GM19025 (cell line): ENCODE results near the gene KCNIP1.

Experiments used
- ATAC-seq: cut with Tn5 transposase; IDR thresholded peaks from one replicate; pipeline ENCODE4 v1.9.1; 2021; ENCODE audit warnings: mild to moderate bottlenecking, low read depth, moderate library complexity; ENCODE audit not compliant: unreplicated experiment

KCNIP1 gene

DNA sequence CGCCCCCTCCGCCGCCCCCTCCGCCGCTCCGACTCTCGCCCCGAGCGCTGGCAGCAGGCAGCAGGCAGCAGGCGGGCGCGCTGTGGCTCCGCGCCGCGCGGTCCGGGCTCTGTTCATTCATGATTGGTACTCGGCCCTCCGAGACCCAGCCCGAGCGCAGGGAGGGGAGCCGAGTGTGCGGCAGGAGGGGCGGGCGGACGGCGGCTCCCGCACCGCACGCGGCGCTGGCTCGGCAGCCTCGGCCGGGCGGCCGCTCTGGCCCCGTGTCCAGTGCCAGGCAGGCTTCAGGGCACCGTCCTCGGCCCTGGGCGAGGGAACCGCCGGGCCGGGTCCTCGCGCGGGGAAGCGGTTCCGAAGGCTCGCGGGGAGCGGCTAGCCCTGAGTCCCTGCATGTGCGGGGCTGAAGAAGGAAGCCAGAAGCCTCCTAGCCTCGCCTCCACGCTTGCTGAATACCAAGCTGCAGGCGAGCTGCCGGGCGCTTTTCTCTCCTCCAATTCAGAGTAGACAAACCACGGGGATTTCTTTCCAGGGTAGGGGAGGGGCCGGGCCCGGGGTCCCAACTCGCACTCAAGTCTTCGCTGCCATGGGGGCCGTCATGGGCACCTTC lies at the start of gene KCNIP1:
Gene KCNIP1, plus strand, starts transcription at position 31 of the 607 bp plus-strand sequence.
- no peak for ATAC-seq

DNA sequence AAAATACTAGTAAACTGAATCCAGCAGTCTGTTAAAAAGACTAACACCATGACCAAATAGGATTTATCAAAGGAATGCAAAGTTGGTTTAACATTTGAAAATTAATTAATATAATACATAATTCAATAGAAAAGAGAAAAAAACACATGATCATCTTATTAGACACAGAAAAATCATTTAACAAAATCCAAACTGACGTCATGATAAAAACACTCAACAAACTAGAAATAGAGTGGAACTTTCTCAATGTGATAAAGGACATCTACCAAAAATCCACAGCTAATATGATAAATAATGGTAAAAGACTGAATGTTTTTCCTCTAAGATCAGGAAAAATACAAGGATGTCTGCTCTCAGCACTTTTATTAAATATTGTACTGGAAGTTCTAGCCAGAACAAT lies 40.4 kb upstream of the KCNIP1 start:
- no peak for ATAC-seq

DNA sequence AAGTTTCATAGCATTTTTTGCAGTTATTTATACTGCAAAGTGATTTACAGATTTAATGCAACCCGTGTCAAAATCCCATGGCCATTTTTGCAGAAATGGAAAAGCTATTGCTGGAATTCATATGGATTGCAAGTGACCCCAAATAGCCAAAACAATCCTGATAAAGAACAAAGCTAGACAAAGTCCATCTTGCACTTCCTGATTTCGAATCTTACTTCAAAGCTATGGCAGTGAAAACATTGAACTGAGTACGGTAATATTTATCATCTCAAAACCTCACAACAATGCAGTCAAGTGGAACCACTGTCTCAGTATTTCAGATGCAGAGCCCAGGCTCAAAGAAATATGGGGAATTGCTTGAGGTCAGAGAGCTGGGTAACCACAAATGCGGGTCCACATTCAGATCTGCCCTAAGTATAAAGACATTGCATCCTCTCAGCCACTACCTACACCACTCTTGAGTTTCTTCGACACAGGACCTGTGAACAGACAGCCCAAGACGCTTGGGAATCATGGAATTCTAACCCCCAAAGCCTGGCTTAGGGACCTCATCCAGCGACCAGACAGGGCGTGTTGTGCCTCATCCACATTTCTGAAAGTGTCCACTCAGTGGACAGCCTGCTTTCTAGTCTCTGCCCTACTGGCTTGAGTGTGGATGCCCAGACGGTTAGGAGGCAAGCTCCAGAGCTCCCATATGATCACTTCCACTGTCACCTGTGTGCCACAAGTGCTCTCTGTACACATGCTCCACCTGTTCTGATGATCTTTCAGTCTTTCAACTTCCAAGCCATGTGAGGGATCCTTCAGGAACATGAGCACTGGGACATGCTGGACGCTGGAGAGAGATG lies 39.3 kb upstream of the KCNIP1 start:
- ATAC-seq, result no peak

DNA sequence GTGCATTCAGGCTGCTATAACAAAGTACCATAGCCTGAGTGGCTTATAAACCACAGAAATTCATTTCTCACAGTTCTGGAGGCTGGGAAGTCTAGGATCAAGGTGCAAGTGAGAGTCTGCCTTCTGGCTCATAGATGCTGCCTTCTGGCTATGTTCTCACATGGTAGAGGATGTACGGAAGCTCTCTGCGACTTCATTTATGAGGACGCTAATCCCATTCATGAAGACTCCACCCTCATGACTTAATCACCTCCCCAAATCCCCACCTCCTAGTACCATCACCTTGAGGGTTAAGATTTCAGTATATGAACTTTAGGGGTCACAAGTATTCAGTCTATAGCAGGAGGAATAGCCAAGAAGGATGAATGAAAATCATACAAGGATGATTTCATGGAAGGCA lies 37.3 kb upstream of the KCNIP1 start:
- no peak for ATAC-seq

DNA sequence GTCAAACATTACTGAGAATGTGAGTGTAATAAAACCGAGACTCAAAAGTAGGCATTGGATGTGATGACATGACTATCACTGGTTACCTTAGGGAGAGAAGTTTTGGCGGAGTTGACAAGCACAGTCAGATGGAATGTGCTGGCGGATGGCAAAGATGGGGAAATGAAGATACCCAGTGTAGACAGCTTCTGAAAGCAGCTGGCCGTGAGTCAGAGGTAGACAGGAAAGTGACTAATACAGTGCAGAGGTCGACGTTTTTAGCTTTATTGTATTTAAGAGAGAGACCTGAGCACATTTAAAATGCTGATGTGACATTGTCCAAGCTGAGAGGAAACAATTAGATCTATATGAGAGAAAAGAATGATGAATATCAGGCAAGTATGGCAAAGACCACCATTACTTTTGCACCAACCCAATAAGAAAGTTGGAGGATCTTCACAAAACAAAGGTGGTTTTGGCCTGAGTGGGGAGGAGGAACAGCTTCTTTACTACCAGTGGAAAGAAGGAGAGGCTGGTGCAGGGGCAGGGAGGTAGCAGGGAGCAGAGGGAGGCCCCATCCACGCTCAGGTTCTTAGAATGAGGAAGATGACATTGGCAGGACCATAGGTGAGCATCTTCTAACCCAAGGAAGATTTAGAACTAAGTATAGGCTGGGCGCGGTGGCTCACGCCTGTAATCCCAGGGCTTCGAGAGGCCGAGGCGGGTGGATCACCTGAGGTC lies 36.7 kb upstream of the KCNIP1 start:
- no peak for ATAC-seq

DNA sequence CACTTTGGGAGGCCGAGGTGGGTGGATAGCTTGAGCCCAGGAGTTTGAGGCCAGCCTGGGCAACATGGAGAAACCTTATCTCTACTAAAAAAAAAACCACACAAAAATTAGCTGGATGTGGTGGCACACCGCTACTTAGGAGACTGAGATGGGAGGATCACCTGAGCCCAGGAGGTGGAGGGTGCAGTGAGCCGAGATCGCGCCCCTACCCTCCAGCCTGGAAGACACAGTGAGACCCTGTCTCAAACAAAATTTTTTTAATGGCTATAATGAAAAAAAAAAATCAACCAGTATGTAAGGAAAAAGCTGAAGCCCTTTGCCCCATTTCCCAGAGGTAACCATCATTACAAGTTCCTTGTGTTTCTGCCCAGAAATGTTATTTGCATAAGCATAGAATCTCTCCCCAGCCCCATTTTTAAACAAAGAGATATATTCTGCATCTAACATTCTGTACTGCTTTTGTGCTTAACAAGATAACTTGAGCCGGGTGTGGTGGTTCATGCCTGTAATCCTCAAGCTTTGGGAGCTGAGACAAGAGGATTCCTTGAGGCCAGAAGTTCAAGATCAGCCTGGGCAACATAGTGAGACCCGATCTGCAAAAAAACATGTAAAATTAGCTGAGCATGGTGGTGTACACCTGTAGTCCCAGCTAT lies 35.1 kb upstream of the KCNIP1 start:
- ATAC-seq, result no peak

DNA sequence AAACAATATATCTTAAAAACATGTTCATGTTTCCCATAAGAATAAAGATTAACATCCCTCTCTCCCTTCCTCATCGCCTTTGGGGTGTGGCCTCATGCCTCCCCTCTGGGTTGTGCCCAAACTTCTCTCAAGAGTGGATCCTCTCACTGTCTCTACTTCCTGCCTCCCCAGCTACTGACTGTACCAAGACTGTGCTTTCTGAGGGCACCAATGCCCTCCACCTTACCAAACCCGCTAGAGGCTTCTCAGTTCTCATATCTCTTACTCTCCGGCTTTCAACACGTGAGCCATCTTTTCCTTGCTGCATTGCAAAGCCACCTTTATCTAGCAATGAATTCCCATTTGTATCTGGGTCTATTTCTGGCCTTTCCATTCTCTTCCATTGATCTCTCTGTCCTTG lies 34.4 kb upstream of the KCNIP1 start:
- no peak for ATAC-seq

DNA sequence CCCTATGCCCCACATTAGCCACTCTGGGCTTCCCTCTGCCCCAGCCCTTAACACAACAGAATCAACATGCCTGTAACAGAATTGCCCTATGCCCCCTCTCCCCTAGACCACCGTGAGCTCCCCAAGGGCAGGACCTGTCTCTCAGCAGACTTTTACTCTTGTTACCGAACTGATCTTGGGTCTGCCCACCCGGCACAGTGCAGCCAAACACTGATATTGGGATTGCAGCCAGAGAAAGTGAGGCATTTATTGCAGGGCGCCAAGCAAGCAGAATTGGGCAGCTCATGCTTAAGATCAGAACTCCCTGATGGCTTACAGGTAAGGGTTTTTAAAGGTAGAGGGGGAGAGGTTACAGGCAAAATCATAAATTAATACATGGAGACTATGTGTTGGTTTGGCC lies 33.5 kb upstream of the KCNIP1 start:
- ATAC-seq, result no peak

DNA sequence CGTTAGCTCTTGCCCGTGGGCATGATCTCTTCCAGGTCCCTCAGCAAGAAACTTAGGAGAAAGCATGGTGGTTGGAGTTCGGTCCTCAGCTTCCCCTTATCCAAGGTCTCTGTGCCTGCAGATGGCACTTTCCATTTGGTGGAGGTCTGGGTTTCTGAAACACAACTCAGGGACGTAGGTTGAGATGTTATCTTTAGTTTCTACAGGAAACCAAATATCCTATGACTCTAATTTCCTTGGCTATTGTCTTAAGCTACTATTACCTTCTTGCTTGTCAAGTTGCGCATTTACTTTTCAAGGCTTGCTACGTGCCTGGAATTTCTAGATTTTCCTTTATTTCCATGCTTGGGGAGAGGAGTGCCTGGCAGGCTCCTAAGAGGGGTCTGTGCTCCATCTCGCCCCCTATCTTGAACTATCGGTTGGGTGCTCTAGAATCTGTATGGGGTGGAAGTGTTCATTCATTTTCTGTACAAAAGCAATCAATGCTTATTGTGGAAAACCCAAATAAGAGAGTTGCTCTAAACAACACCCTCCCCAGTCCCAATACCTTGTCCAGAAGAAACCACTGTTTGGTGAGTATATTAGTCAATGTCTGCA lies 32.9 kb upstream of the KCNIP1 start:
- no peak for ATAC-seq

DNA sequence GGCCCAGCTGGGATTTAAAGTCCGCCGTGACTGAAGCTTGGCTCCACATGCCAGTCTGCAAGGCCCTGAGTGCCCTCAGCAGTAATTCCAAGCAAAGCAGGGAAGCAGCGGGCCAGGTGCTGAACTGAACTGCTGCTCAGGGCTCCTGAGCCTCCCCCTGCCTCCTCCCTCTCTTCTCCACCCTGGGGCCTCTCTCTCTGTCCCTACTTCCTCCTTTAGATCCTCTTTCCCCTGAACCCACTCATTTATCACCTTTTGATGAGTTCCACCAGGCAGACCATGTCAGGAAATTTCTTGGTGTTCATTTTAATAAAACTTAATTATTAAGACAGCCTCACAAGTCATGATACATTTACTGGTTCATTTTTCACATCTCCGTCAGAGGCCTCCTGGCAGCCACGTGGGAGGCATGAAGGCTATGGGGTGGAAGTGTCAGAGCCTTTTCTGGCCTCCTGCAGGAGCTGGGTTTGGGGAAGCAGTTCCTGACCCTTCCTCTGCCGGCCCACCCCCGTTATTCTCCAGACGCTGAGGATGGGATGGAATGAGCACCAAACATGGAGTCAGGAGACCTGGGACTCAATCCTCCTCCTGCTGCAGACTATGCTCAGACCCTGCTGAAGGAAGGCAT lies 32.2 kb upstream of the KCNIP1 start:
- ATAC-seq, result no peak

DNA sequence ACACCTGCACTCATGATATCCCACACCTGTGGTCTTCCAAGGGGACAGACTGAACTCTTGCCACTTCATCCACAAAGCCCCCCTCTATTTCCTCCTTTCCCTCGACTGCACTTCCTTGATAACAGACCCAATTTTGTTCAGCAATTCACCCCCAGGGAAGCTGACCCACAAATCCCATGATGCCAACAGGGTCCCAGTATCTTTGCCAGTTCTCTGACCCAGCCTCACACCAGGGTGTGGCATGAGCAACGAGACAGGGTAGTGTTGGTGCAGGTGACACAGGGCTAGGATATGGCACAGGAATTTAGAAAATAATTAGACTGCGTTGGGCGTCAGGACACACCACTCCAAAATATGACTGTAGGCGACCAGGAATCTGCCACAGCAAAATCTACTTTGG lies 30.2 kb upstream of the KCNIP1 start:
- no peak for ATAC-seq

DNA sequence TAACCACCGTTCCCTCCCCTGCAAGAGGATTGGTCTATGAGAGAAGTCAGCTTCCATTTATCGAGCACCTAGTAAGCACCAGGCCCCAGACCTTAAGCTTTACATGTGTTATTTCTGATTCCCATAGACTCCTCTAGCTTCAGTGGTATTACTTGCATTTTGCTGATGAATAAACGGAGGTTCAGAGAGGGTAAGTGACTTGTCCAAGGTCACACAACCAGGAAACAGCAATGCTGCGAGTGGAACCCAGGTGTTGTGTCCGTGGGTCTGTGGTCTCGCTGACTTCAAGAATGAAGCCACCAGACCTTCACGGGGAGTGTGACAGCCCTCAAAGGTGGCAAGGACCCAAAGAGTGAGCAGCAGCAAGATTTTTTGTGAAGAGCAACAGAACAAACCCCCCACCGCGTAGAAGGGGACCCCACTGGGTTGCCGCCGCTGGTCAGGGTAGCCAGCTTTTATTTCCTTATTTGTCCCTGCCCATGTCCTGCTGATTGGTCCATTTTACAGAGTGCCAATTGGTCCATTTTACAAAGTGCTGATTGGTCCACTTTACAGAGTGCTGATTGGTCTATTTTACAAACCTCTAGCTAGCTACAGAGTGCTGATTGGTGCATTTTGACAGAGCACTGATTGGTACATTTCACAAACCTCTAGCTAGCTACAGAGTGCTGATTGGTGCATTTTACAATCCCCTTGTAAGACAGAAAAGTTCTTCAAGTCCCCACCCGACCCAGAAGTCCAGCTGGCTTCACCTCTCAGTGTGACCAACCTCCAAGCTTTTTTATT lies 29.1 kb upstream of the KCNIP1 start:
- ATAC-seq, result no peak

DNA sequence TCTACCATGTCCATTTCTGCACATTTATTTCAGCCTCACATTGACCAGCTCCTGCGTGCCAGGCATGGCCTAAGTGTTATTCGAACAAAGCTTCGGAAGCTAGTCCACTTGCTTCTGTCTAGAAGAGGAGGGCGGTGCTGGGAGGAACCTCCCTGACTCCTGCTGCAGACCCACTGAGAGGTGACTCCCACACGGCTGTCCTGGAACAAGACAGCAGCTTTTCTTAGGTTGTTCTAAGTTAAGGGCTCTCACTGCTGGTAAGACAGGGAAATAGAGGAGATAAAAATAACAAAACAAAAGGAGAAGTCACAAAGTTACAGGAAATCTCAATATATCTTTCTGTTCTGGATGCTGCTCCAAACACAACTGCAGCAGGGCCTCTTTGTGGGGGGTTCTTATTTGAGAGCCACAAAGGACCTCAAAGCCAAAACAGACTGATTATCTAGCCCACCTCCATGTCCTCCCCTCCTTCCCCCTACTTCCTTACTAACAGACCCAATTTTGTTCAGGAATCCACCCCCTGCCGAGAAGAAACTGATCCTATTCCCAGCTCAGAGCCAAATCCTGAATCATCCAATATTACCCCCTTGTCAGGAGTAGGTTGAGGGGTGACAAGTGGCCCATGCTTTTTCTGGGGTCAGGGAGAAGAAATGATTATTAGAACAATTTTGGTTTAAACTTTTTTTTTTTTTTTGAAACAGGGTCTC lies 28.4 kb upstream of the KCNIP1 start:
- no peak for ATAC-seq

DNA sequence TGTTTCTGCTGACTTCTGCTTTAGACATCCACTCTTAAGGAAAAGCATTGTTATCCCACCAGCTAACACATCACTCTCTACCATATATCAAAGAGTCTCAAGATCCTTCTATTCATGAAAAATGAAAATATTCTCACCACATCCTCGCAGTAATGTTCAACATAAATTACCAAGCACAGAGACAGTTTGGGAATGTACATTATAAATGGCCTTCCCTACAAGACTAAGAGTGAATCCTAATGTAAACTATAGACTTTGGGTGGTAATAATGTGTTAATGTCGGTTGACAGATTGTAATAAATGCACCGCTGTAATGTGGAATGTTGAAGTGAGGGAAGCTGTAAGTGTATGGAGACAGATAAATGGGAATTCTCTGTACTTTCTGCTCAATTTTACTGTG lies 27.1 kb upstream of the KCNIP1 start:
- no peak for ATAC-seq

DNA sequence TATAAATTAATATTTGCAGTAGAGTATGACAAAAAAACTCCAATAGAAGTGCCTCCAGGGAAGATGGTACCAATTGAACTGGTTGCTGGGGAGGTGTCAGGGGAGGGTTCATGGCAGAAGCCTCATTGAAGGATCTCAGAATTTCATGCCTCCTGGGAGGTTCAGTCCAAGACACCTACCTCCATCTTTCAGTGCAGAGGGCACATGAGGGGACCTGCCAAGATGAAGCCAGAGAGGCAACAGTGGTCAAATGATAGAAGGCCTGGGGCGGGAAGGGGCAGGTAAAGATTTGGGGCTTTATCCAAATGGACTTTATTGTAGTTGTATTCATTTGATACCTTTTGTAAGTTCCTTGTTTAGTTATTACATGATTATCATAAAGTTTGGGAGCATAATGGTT lies 25.9 kb upstream of the KCNIP1 start:
- no peak for ATAC-seq

DNA sequence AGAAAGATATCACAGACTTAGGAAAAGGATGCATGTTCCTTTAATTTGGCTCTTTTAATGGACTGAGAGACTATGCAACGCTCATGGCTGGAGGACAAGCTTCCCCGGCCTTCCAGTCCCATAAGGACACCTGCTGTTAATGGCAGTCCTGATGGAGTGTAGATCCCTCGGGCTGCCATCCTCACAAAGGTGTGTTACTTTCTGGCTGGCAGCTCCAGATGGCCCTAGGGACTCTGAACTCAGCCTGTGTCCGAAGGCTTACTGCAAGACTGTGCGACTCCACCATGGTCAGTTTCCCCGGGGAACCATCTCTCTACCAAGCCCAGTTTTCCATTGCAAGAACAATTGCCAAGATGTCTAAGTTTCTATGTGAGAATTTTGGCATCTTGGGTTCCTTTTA lies 25.5 kb upstream of the KCNIP1 start:
- ATAC-seq, result no peak

DNA sequence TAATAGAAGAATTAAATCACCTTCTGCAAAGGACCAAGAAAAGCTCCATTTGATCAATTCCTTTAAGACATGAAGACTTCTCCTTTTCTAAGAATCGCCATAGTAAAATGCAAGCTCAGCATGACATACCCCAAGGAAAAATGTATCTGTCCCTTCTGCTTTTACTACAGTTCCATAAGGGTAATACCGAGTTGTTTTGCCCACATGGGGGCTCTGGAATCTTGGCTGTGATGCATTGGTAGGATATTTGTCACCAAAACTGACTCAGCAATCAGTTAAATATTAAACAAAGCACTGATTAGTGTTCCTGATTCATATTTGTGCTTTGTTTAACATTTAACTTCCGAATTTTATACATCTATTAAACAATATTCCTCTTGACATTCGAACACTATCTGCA lies 24.3 kb upstream of the KCNIP1 start:
- no peak for ATAC-seq

DNA sequence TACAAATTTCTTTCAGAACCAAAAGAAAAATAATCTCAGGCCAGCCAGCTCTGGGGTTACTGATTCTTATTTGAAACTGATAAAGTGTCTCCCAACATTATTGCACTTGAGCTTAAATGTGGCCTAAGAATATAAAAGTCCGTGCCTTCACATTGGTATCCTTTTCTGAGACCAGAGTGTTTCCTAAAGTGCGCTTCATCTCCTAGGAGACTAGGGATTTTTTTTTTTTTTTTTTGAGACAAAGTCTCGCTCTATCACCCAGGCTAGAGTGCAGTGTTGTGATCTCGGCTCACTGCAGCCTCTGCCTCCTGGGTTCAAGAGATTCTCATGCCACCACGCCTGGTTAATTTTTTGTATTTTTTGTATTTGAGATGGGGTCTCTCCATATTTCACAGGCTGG lies 23.6 kb upstream of the KCNIP1 start:
- no peak for ATAC-seq

DNA sequence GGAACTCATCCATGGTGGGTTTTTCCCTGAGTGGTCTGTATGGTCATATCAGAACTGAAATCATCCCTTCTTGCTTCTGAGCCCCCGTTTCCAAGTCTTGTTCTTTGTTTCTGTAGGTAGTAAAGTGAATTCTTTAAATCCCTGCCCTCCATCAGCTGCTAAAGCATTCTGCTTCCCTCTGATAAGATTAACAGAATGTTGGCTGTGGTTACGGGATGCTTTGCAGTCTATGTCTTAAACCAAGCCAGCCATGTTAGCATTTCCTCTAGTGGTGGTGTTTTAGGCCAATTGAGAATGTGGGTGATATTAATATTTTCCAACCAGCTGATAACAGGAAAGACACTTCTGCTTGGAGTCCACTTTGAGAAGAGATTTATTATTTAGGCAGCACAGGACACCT lies 22.0 kb upstream of the KCNIP1 start:
- ATAC-seq, result no peak
